ENCODE data around the gene RNF144A.

RNF144A gene

DNA sequence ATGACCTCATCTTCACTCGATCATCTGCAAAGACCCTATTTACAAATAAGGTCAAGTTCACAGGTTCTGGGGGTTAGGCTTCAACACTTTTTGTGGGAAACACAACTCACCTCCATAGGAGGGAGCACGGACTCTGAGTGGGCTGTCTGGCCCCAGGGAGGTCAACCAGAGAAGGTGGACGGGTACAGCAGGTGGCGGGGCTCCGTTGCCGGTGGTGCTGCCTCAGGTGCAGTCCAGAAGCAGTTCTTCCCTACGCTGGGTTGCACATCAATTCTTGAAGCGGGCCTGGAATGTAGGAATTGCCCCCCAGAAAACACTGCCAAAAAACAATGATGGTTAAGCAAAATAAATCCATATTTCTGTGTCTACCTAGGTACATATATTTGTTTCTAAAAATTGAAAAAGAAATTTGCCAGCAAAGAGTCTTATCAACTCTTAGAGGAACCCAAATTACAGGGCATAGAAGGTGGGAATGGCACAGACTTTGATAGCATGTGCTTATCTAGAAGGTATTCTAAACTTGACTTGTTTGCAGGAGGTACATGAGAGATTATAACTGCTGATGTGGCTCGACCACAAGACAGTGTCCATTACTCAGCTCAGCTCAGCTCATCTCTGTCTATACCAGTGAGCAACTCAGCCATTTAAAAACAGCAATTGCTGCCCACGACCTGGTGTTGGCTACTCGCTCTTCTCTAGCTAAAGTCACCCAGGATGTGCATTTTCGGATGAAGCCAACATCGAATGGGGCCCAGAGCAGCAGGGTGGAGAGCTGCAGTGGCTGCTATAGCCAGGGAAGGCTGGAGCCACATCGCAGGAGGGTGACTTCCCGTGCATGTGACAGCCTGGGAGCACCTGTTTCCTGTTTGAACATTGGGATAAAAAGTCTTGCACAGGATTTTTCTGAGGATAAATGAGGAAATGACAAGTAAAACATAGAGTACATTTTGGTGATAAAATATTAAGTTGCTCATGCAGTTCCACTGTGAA, 128.7 kb downstream of the RNF144A start:
- no peak for DNase-seq
- Histone ChIP-seq H3K36me3 (replicated peaks) (no peaks in the 10 kb centered on the region), H3K27me3 (replicated peaks) (no peaks in the 10 kb centered on the region), H3K4me3 (ENCODE audit: low read depth, low read length) (no peak overlapping the region), H3K27ac (no peak overlapping the region)
- in situ Hi-C loops (cut with HindIII; ENCODE audit: low pct_ligation_motif_present, low sequenced_read_pairs) = no loop called here
- TF ChIP-seq, protein P1, sequence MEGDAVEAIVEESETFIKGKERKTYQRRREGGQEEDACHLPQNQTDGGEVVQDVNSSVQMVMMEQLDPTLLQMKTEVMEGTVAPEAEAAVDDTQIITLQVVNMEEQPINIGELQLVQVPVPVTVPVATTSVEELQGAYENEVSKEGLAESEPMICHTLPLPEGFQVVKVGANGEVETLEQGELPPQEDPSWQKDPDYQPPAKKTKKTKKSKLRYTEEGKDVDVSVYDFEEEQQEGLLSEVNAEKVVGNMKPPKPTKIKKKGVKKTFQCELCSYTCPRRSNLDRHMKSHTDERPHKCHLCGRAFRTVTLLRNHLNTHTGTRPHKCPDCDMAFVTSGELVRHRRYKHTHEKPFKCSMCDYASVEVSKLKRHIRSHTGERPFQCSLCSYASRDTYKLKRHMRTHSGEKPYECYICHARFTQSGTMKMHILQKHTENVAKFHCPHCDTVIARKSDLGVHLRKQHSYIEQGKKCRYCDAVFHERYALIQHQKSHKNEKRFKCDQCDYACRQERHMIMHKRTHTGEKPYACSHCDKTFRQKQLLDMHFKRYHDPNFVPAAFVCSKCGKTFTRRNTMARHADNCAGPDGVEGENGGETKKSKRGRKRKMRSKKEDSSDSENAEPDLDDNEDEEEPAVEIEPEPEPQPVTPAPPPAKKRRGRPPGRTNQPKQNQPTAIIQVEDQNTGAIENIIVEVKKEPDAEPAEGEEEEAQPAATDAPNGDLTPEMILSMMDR (IDR thresholded peaks at IDR 0.05; ENCODE audit: low read depth, low read length, missing control alignments) = no peak

DNA sequence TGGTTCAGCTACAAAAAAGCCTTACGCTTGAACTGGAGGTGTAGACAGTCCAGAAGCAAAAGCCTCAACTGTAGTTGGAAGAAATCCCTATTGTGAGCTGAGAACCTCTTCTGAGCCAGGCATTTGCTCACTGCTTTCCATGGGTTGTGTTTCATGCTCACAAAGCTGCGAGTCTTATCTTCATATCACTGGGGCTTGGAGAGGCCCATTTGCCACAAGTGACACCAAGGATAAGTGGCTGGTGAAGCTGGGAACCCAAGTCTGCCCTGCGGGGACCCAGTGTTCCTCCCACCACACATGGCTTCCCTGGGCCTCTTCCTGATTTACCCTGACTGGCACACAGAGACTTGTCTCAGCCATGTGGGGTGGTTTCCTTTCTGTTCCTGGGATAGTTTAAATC, 130.4 kb downstream of the RNF144A start:
- Histone ChIP-seq H3K27ac (no peak overlapping the region), H3K36me3 (replicated peaks) (no peaks in the 10 kb centered on the region), H3K4me3 (ENCODE audit: low read depth, low read length) (no peak overlapping the region), H3K27me3 (replicated peaks) (no peaks in the 10 kb centered on the region)
- no peak for DNase-seq
- in situ Hi-C loops (cut with HindIII; ENCODE audit: low pct_ligation_motif_present, low sequenced_read_pairs) = no loop called here
- TF ChIP-seq, protein P1 (IDR thresholded peaks at IDR 0.05; ENCODE audit: low read depth, low read length, missing control alignments) = no peak

DNA sequence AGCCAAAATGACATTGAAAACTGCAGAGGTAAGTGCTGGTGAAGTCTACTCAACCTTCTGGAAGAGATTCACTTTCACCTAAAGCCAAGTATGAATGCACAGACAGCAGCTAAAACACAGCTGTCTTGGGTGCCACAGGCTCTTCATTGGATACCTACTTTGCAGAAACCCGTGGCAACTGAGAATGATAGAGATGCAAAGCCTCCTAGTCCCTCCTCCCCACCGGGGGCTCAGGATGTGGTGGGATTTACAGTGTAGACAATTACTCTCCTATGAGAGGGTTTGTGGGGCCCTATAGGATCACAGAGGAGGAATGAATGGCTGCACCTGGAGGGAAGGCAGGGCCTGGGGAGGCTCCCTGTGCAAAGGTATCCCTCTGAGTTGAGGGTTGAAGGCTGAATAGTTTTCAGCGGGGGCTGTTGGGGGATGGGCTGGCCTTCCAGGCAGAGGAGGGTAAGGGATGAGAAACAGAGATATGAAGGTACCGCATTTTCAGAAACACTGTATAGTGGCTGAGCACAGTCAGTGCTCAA, 131.6 kb downstream of the RNF144A start:
- Histone ChIP-seq H3K27me3 (replicated peaks) (no peaks in the 10 kb centered on the region), H3K27ac (no peak overlapping the region), H3K4me3 (ENCODE audit: low read depth, low read length) (no peak overlapping the region), H3K36me3 (replicated peaks) (no peaks in the 10 kb centered on the region)
- TF ChIP-seq, protein P1 (IDR thresholded peaks at IDR 0.05; ENCODE audit: low read depth, low read length, missing control alignments) = no peak
- no peak for DNase-seq
- in situ Hi-C loops (cut with HindIII; ENCODE audit: low pct_ligation_motif_present, low sequenced_read_pairs) = no loop called here

DNA sequence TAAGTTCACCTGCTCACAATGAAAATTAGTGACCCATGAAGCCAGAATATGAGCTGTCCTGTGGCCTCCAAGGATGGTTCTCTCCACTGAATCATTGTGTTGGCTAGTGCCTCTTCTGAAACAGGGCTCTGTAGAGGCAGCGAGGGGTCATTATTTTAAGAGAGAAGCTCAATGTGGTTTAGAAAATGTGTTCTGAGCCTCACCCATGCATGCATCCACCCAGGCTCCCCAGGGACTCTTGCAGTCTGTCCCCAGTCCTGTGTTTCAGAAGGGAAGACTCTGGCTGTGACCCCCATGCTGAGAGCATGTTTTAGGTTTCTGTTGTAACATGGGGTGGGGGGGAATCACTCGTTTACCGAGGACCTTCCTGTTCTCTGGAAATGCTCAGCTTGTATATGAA, 135.2 kb downstream of the RNF144A start:
- no peaks in the 10 kb centered on the region for H3K36me3 ChIP-seq (replicated peaks)
- no peaks in the 10 kb centered on the region for H3K27me3 ChIP-seq (replicated peaks)
- H3K27ac ChIP-seq = no peak overlapping the region
- no peak for DNase-seq
- H3K4me3 ChIP-seq (ENCODE audit: low read depth, low read length) = no peak overlapping the region
- in situ Hi-C loops (cut with HindIII; ENCODE audit: low pct_ligation_motif_present, low sequenced_read_pairs) = no loop called here
- TF ChIP-seq, protein P1 (IDR thresholded peaks at IDR 0.05; ENCODE audit: low read depth, low read length, missing control alignments) = no peak

DNA sequence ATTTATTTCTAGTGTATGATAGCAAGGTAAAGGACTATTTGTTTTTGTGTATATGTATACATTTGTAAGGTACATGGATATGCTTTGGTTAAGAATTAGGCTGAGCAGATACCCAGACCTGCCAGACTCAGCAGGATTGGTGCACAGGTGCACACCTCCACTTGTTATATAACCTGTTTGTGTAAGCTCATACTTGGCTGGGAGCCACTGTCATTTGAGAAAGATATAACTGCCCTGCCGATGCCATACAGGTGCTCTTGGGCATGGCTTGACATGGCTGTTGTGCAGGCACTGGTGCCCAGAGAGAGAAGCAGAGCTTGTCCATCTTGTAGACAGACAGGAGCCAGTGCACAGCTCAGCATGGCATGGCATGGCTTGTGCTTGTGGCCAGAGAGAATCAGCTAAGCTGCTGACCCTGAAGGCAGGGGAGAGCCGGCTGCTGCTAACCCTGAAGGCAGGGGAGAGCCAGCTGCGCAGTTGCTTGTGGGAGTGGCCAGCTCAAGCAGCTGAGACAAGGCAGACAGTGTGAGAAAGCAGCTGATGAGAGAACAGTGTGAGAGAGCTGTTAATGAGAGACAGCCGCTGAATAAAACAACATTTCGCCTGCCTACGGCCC, 136.5 kb downstream of the RNF144A start:
- H3K27me3 ChIP-seq (replicated peaks) = no peaks in the 10 kb centered on the region
- TF ChIP-seq, protein P1 (IDR thresholded peaks at IDR 0.05; ENCODE audit: low read depth, low read length, missing control alignments) = no peak
- H3K27ac ChIP-seq = no peak overlapping the region
- H3K4me3 ChIP-seq (ENCODE audit: low read depth, low read length) = no peak overlapping the region
- in situ Hi-C loops (cut with HindIII; ENCODE audit: low pct_ligation_motif_present, low sequenced_read_pairs) = no loop called here
- no peaks in the 10 kb centered on the region for H3K36me3 ChIP-seq (replicated peaks)
- no peak for DNase-seq
